Trophoblast cell (in vitro differentiated cells and primary cell): ENCODE data around the gene BAG1.

Experiments
- DNase-seq, 2 donors: peaks; one replicate each; pipeline ENCODE4 v3.0.0-alpha.2; 2016
- H2AFZ ChIP-seq: 2 replicates; pipeline ENCODE4 v1.6.1; 2013; ENCODE audit warnings: low read length, moderate library complexity, mild to moderate bottlenecking; ENCODE audit not compliant: insufficient read depth, poor library complexity
- H2AK5ac ChIP-seq: 2 replicates; pipeline ENCODE4 v1.6.1; 2013; ENCODE audit warnings: mild to moderate bottlenecking, low read length
- H2BK120ac ChIP-seq: 2 replicates; pipeline ENCODE4 v1.6.1; 2013; ENCODE audit warnings: low read length, mild to moderate bottlenecking, moderate library complexity; ENCODE audit not compliant: insufficient read depth, poor library complexity
- H2BK12ac ChIP-seq: 2 replicates; pipeline ENCODE4 v1.6.1; 2013; ENCODE audit warnings: mild to moderate bottlenecking, low read length, moderate library complexity
- H2BK5ac ChIP-seq: 2 replicates; pipeline ENCODE4 v1.6.1; 2013; ENCODE audit warnings: low read length, low read depth, moderate library complexity, mild to moderate bottlenecking; ENCODE audit not compliant: poor library complexity
- H3K14ac ChIP-seq: 2 replicates; pipeline ENCODE4 v1.6.1; 2013; ENCODE audit warnings: mild to moderate bottlenecking, low read length
- H3K18ac ChIP-seq: 2 replicates; pipeline ENCODE4 v1.6.1; 2013; ENCODE audit warnings: mild to moderate bottlenecking, low read length
- H3K23ac ChIP-seq: 2 replicates; pipeline ENCODE4 v1.6.1; 2013; ENCODE audit warnings: low read length
- H3K27ac ChIP-seq: 2 replicates; pipeline ENCODE4 v1.5.1; 2013; ENCODE audit warnings: low read depth, mild to moderate bottlenecking, inconsistent platforms, low read length, moderate library complexity
- H3K27me3 ChIP-seq: 2 replicates; pipeline ENCODE4 v1.6.1; 2013; ENCODE audit warnings: inconsistent platforms, mild to moderate bottlenecking, low read length, moderate library complexity; ENCODE audit not compliant: insufficient read depth
- H3K36me3 ChIP-seq, 2 experiments: 1 replicate in 1 of 2; 2 replicates in 1 of 2; pipeline ENCODE4 v1.6.1; 2013; ENCODE audit warnings: low read length in 2 of 2, mild to moderate bottlenecking in 2 of 2, moderate library complexity in 1 of 2; ENCODE audit not compliant: insufficient read depth in 2 of 2, control insufficient read depth in 1 of 2
- H3K4ac ChIP-seq: 2 replicates; pipeline ENCODE4 v1.6.1; 2013; ENCODE audit warnings: low read depth, mild to moderate bottlenecking, low read length, moderate library complexity
- H3K4me1 ChIP-seq, 2 experiments: 1 replicate in 1 of 2; 2 replicates in 1 of 2; pipeline ENCODE4 v1.6.1; 2013; ENCODE audit warnings: low read length in 2 of 2, mild to moderate bottlenecking in 2 of 2, moderate library complexity in 1 of 2; ENCODE audit not compliant: insufficient read depth in 2 of 2, control insufficient read depth in 1 of 2
- H3K4me2 ChIP-seq: 2 replicates; pipeline ENCODE4 v1.6.1; 2013; ENCODE audit warnings: inconsistent platforms, mild to moderate bottlenecking, low read length, moderate library complexity
- H3K4me3 ChIP-seq: 2 replicates; pipeline ENCODE4 v1.5.1; 2013; ENCODE audit warnings: mild to moderate bottlenecking, low read depth, low read length, inconsistent platforms
- H3K79me1 ChIP-seq: one replicate; pipeline ENCODE4 v1.6.1; 2013; ENCODE audit warnings: low read length
- H3K79me2 ChIP-seq: 2 replicates; pipeline ENCODE4 v1.6.1; 2013; ENCODE audit warnings: low read length, mild to moderate bottlenecking; ENCODE audit not compliant: control insufficient read depth, insufficient read depth, poor library complexity
- H3K9ac ChIP-seq: 2 replicates; pipeline ENCODE4 v1.6.1; 2013; ENCODE audit warnings: mild to moderate bottlenecking, low read length
- H3K9me3 ChIP-seq: 2 replicates; pipeline ENCODE4 v1.6.1; 2013; ENCODE audit warnings: low read depth, mild to moderate bottlenecking, control low read depth, inconsistent platforms, low read length; ENCODE audit not compliant: insufficient read depth
- H4K12ac ChIP-seq: 2 replicates; pipeline ENCODE4 v1.6.1; 2013; ENCODE audit warnings: low read depth, mild to moderate bottlenecking, low read length, moderate library complexity
- H4K8ac ChIP-seq: 2 replicates; pipeline ENCODE4 v1.6.1; 2013; ENCODE audit warnings: low read depth, mild to moderate bottlenecking, low read length, moderate library complexity
- H4K91ac ChIP-seq: one replicate; pipeline ENCODE4 v1.6.1; 2013; ENCODE audit warnings: low read depth, mild to moderate bottlenecking, low read length, moderate library complexity
- WGBS: extraction: QIAGEN DNeasy Blood & Tissue Kit; methylation state at CpG from one replicate; pipeline ENCODE4 v1.1.7; 2013; ENCODE audit warnings: missing lambda C conversion rate; ENCODE audit not compliant: insufficient read length, insufficient coverage; ENCODE audit errors: extremely low coverage; 5-methylcytosine and 5-hydroxymethylcytosine counted together

BAG1 gene

DNA sequence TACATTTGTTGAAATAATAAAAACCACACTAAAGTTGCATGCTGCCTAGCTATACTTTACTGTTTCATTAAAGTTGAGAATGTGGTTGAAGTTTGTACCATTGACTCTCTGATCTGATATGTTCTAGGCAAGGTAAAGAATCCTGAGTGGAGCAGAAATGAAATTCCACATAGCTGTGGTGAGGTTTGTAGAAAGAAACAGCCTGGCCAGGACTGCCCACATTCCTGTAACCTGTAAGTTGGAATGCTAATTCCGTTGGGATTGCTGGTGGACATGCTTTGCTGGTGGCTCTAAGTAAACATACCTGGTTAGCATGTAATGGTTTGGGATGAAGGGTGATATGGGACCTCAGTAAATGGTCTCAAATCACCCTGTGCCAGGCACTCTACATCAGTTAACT lies 42.6 kb upstream of the BAG1 start:
- Histone ChIP-seq H3K4ac (no peak overlapping the region), H2BK120ac (no peak overlapping the region), H4K12ac (no peak overlapping the region), H3K36me3 (peaks cover 28 to 56% of the 10 kb centered on the region in 2 experiments), H3K9me3 (no peaks in the 10 kb centered on the region), H3K27me3 (no peaks in the 10 kb centered on the region), H3K79me1 (no peaks in the 10 kb centered on the region), H3K4me1 (peaks cover 0 to 5% of the 10 kb centered on the region in 2 experiments), H3K18ac (no peak overlapping the region), H3K4me2 (no peak overlapping the region), H2AFZ (no peak overlapping the region), H2AK5ac (no peak overlapping the region), H2BK12ac (no peak overlapping the region), H3K27ac (no peak overlapping the region), H3K14ac (no peak overlapping the region), H4K8ac (no peak overlapping the region), H3K4me3 (no peak overlapping the region), H3K23ac (no peak overlapping the region), H3K9ac (no peak overlapping the region), H3K79me2 (no peaks in the 10 kb centered on the region), H2BK5ac (no peak overlapping the region), H4K91ac (no peak overlapping the region)
- peak; percentile 91 to 94 for DNase-seq
- no CpG with 5 or more reads among the region's 1 CpG for WGBS

DNA sequence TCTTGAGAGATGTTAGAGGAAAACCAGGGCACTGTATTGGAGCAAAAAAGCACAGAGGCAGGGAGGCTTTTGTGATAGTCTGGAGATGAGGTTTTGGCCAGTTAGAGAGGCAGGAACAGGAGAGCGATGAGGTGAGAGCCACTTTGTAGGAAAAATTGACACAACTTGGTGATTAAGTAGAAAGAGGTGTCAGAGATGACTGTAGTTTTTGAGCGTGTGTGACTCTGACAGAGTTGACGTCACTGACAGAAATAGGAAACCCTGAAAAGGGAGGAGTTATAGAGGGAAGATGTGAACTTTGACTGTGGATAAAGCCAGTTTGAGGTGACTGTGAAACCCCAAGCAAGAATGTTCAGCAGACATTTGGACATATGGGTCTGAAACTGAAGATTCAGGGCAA lies 41.5 kb upstream of the BAG1 start:
- no peak overlapping the region for H2AK5ac ChIP-seq
- H3K27ac ChIP-seq: no peak overlapping the region
- H3K4me1 ChIP-seq: peaks cover 0 to 5% of the 10 kb centered on the region in 2 experiments
- no peak overlapping the region for H2BK5ac ChIP-seq
- no peak overlapping the region for H4K91ac ChIP-seq
- no peak overlapping the region for H3K9ac ChIP-seq
- no peak overlapping the region for H3K14ac ChIP-seq
- no peak overlapping the region for H3K23ac ChIP-seq
- H3K18ac ChIP-seq: no peak overlapping the region
- no peaks in the 10 kb centered on the region for H3K9me3 ChIP-seq
- no peaks in the 10 kb centered on the region for H3K79me1 ChIP-seq
- no peak overlapping the region for H2BK12ac ChIP-seq
- no peak overlapping the region for H2BK120ac ChIP-seq
- H3K4ac ChIP-seq: no peak overlapping the region
- no peaks in the 10 kb centered on the region for H3K27me3 ChIP-seq
- no peak overlapping the region for H4K12ac ChIP-seq
- no CpG with 5 or more reads among the region's 3 CpGs for WGBS
- peaks cover 26 to 55% of the 10 kb centered on the region in 2 experiments for H3K36me3 ChIP-seq
- no peak overlapping the region for H3K4me2 ChIP-seq
- no peak overlapping the region for H3K4me3 ChIP-seq
- peak; percentile 48 to 65 for DNase-seq
- H3K79me2 ChIP-seq: no peaks in the 10 kb centered on the region
- H4K8ac ChIP-seq: no peak overlapping the region
- H2AFZ ChIP-seq: no peak overlapping the region

DNA sequence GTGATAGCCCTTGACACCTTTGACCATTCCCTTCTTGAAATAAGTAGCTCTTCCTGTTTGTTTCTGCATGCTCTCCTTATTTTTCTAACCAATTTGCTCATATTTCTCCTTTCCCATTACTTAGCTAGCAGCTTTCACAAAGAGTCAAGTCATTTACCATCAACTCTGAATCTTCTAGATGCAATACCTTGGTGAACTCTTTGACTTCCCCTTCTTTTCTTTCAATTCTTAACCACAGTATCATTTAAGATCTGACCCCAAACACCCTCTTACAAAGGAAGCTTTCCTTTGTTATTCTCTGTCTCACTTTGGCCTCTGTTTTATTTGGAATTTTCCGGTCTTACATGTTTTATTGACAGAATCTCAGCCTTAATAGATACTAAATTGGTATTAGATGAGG lies 39.9 kb upstream of the BAG1 start:
- Histone ChIP-seq H3K18ac (no peak overlapping the region), H4K91ac (no peak overlapping the region), H3K36me3 (peaks cover 25 to 57% of the 10 kb centered on the region in 2 experiments), H3K4me3 (no peak overlapping the region), H3K9ac (no peak overlapping the region), H3K4me1 (peaks cover 0 to 5% of the 10 kb centered on the region in 2 experiments), H3K23ac (no peak overlapping the region), H2BK120ac (no peak overlapping the region), H2BK12ac (no peak overlapping the region), H4K12ac (no peak overlapping the region), H3K79me1 (no peaks in the 10 kb centered on the region), H4K8ac (no peak overlapping the region), H3K9me3 (no peaks in the 10 kb centered on the region), H2BK5ac (no peak overlapping the region), H3K4me2 (no peak overlapping the region), H3K27ac (no peak overlapping the region), H3K4ac (no peak overlapping the region), H3K27me3 (no peaks in the 10 kb centered on the region), H3K79me2 (no peaks in the 10 kb centered on the region), H2AK5ac (no peak overlapping the region), H2AFZ (no peak overlapping the region), H3K14ac (no peak overlapping the region)
- no CpG with 5 or more reads among the region's 1 CpG for WGBS
- DNase-seq: no peak

DNA sequence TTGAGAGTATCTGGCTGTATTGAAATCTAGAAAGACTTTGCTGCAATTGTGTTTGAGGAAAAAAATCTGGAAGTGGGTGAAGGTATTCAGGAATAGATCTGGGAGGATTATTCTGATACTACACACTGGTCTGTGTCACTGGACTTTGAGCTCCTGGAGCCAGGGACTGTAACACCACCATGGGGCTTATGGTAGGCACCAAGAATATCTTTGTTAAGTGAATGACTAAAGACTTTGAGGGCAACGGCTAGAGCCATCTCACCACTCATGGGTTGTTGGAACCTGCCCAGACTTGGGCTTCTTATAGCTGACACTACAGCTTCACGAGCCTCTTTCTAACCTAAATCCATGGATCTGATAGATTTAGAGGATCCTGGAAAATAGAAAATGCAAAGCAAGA lies 36.0 kb upstream of the BAG1 start:
- H3K4ac ChIP-seq: no peak overlapping the region
- no CpG with 5 or more reads among the region's 2 CpGs for WGBS
- H3K36me3 ChIP-seq: peaks cover 24 to 50% of the 10 kb centered on the region in 2 experiments
- no peak overlapping the region for H2AFZ ChIP-seq
- no peak overlapping the region for H2BK5ac ChIP-seq
- no peak overlapping the region for H4K91ac ChIP-seq
- no peak overlapping the region for H3K27ac ChIP-seq
- no peak overlapping the region for H3K4me2 ChIP-seq
- no peak for DNase-seq
- H2AK5ac ChIP-seq: no peak overlapping the region
- no peak overlapping the region for H2BK12ac ChIP-seq
- H3K23ac ChIP-seq: no peak overlapping the region
- H3K4me1 ChIP-seq: no peaks in the 10 kb centered on the region
- H3K18ac ChIP-seq: no peak overlapping the region
- no peaks in the 10 kb centered on the region for H3K27me3 ChIP-seq
- H4K12ac ChIP-seq: no peak overlapping the region
- no peaks in the 10 kb centered on the region for H3K9me3 ChIP-seq
- no peaks in the 10 kb centered on the region for H3K79me1 ChIP-seq
- H3K9ac ChIP-seq: no peak overlapping the region
- H3K14ac ChIP-seq: no peak overlapping the region
- H4K8ac ChIP-seq: no peak overlapping the region
- H2BK120ac ChIP-seq: no peak overlapping the region
- no peaks in the 10 kb centered on the region for H3K79me2 ChIP-seq
- H3K4me3 ChIP-seq: no peak overlapping the region
